NT2/D1 (cell line): ENCODE data around the gene VIPR1.

Experiments used
- SUZ12 ChIP-seq: IDR thresholded peaks from 2 replicates; pipeline ENCODE4 v1.6.1; 2011; ENCODE audit not compliant: insufficient read length, insufficient read depth; ENCODE audit errors: extremely low read depth
- YY1 ChIP-seq: IDR thresholded peaks from 2 replicates; pipeline ENCODE4 v1.6.1; 2011; ENCODE audit not compliant: insufficient read length, insufficient read depth
- ZNF274 ChIP-seq: IDR thresholded peaks from 2 replicates; pipeline ENCODE4 v1.6.1; 2011; ENCODE audit warnings: mild to moderate bottlenecking, low read depth, low read length

- TF ChIP-seq SUZ12 (no peak), YY1 (no peak), ZNF274 (no peak)
Observed at GRCh38 chr3:42502429-42503250, at the start of gene VIPR1.
